ENCODE results near the gene TRIP13.
"Not testable (repeated sequence)": the region's sequence is repeated elsewhere in the genome, so short reads cannot be mapped to it uniquely, and the experiment has no call there.

TRIP13 gene

DNA sequence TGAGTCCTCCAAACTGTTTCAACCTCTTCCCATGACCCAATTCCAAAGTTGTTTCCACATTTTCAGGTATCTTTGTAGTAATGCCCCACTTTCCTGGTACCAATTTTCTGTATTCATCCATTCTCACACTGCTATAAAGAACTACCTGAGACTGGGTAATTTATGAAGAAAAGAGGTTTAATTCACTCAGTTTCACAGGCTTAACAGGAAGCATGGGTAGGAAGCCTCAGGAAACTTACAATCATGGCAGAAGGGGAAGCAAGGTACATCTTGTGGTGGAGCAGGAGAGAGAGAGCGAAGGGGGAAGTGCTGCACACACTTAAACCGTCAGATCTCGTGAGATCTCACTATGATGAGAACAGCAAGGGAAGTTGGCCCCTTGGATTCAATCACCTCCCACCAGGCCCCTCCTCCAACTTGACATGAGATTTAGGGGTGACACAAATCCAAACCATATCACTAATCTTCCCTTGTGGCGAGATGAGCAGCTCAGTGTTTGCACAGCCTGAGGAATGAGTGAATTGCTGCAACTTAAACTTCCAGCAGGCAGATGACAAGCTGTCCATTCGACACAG lies 42.9 kb downstream of the TRIP13 start:
- DNase-seq (ENCODE audit: insufficient read length, low spot score), result no peak
- TF ChIP-seq, protein P1, sequence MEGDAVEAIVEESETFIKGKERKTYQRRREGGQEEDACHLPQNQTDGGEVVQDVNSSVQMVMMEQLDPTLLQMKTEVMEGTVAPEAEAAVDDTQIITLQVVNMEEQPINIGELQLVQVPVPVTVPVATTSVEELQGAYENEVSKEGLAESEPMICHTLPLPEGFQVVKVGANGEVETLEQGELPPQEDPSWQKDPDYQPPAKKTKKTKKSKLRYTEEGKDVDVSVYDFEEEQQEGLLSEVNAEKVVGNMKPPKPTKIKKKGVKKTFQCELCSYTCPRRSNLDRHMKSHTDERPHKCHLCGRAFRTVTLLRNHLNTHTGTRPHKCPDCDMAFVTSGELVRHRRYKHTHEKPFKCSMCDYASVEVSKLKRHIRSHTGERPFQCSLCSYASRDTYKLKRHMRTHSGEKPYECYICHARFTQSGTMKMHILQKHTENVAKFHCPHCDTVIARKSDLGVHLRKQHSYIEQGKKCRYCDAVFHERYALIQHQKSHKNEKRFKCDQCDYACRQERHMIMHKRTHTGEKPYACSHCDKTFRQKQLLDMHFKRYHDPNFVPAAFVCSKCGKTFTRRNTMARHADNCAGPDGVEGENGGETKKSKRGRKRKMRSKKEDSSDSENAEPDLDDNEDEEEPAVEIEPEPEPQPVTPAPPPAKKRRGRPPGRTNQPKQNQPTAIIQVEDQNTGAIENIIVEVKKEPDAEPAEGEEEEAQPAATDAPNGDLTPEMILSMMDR (IDR thresholded peaks at IDR 0.05; ENCODE audit: insufficient read depth, missing control alignments), result no peak
- no peak for FAIRE-seq

DNA sequence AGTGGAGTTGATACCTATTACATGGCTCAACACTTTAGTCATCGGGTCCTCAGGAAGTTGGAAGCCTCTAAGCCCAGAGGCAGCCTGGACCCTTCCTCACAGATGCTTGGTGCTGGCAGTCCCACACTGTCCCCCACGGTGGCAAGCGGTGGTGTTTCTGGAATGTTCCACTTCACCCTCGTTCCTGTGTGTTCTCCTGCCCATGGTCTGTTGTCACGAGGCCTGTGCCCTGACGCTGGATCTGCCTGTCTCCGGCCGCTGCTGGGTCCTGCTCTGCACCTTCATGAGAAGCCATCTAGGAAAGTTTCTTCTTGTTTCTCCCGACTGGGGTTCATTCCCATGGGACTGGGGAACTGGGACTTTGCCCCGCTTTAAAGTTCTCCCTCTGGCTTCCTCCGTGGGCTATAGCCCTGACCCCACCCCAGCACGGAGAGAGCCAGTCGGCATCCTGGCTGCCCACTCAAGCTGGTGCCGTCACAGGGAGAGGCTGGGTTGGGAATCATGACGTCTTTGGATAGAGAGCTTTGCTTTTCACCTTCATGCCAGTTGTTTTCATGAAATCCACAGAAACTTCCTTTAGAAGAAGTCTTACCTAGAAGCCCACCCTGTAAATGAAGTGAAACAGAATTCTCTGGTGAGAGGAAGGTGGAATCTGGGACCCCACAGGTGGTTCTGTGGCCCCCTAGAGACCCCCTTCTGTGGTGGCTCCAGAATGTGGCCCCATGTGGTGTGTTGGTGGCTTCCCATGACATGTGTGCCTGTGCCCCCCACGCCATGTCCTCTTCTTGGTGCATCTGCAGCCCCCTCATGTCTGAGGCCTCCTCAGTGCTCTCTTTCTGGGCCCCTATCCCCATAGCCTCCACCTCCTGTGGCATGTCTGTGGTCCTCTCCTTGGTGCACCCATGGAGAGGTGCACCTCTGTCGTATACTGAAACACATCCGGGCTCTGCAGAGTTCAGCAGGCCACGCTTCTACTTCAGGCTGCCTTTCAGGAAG lies 43.8 kb downstream of the TRIP13 start:
- DNase-seq (ENCODE audit: insufficient read length, low spot score) (no peak), FAIRE-seq (no peak)
- TF ChIP-seq, protein P1 (IDR thresholded peaks at IDR 0.05; ENCODE audit: insufficient read depth, missing control alignments), result no peak

DNA sequence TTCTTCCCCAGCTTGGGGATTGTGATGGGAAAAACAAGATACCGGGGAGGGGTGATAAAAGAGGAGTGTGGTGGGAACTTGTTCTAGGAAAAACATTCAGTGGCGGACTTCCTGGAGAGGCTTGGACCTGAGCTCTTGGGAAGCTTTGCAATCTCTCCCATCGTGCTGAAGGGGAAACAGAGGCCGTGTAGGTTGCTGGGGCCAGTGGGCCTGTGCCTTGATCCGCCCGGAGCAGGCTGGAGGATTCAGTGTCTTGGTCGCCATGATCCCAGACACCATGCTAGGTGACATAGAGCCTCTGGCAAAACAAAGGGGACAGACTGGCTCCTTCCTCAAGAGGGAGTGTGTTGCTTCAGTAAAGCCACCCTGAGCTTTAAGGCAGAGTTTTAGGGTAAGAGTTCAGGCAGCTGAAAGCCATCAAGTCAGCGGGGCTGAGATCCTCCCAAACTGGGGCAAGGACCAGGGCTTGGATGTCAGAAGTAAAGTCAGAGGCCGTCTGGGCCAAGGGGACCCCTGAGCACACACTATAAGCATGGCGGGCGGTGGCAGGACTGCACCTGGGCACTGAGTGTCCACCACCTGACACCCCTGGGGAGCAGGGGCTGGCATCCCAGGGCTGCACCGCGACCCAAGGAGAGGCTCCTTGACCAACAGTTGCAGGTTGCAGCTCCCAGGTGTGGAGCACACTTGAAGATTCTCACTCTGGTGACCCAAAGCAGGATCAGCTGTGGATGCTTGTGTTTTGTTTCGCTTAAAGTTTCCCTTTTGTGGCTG lies 44.7 kb downstream of the TRIP13 start:
- TF ChIP-seq, protein P1 (IDR thresholded peaks at IDR 0.05; ENCODE audit: insufficient read depth, missing control alignments), result no peak
- FAIRE-seq, result no peak
- no peak for DNase-seq (ENCODE audit: insufficient read length, low spot score)

DNA sequence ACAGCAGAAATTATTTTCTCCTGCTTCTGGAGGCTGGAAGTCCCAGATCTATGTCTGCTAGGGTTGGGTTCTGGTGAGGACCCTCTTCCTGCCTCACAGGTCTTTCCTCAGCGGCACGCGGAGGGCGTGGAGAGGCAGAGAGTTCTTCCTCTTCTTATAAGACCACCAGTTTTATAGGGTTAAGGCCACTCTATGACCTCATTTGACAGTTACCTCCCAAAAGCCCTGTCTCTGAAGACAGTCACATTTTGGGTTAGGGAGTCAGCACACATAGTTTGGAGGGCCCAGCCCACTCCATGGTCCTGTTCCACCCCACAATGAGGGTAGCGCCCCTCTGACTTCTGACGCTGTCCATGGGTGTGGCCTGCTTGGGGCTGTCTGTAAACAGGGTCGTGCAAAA lies 46.7 kb downstream of the TRIP13 start:
- TF ChIP-seq, protein P1 (IDR thresholded peaks at IDR 0.05; ENCODE audit: insufficient read depth, missing control alignments), result no peak
- FAIRE-seq (no peak), DNase-seq (ENCODE audit: insufficient read length, low spot score) (no peak)

DNA sequence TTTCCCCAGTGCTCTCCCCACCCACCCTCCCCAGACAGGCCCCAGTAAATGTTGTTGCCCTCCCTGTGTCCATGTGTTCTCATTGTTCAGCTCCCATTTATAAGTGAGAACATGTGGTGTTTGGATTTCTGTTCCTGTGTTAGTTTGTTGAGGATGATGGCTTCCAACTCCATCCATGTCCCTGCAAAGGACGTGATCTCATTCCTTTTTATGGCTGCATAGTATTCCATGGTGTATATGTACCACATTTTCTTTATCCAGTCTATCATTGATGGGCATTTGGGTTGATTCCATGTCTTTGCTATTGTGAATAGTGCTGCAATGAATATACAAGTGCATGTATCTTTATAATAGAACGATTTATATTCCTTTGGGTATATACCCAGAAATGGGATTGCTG lies 48.1 kb downstream of the TRIP13 start:
- FAIRE-seq; DNase-seq (ENCODE audit: insufficient read length, low spot score): not testable (repeated sequence)

DNA sequence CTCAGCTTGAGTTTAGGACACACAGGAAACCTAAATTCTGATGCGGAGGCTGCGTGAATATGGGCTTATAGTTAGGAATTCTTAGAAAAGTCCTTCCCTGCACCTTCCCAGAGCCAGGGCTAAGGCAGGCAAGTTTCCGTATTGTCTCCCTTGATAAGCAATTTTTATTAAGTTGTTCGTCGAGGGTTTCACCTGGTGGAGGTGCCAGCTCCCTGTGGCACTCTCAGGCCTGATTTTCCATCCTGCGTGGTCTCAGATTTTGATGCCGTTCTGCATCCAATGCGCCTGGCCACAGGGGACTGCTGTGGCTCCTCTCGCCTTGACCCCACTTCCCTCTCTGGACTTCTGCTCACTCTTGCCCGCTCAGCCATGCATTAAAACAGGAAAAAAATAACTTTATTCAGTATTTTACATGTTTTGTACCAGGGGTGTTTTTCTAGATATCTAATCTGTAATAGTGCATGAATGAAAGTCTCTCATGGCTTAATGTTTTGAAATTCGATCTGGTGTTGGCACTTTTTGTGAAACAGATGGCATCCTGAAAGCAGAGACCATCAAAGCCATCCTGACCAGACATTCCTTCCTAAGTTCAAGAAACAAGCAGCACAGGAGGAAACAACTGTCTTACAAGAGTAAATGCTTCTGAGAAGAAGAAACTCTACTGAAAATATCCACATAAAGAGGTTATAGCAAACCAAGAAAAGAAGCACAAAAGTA lies 50.7 kb downstream of the TRIP13 start:
- no peak for DNase-seq (ENCODE audit: insufficient read length, low spot score)
- no peak for FAIRE-seq
- TF ChIP-seq, protein P1 (IDR thresholded peaks at IDR 0.05; ENCODE audit: insufficient read depth, missing control alignments), result no peak
